K562 (cell line): ENCODE measurements around the gene LIX1L. TPM values are rescaled to one million over a fixed set of nuclear protein-coding genes. Genes with fewer than 3 reads are reported as not detected.
A peak's percentile ranks its signal among the peaks of the same experiment; 100 is the strongest.

Source experiments
- ATF3 ChIP-seq, 2 experiments: fragments of 450-650 bp in 1 of 2; sonication (generic) in 1 of 2; formaldehyde crosslinking in 1 of 2; IDR thresholded peaks in 1 of 2; conservative IDR thresholded peaks in 1 of 2; 2 replicates each; pipeline versions ENCODE4 v1.6.1 to v1.8.1; 2016 to 2023; ENCODE audit warnings: mild to moderate bottlenecking in 2 of 2, moderate library complexity in 2 of 2, inconsistent platforms in 1 of 2, missing genetic modification reagents in 1 of 2
- CBFB ChIP-seq: sonication (generic); formaldehyde crosslinking; IDR thresholded peaks from 2 replicates; pipeline ENCODE4 v1.4.0; 2020; ENCODE audit warnings: mild to moderate bottlenecking, missing genetic modification reagents
- CHD4 ChIP-seq: fragments of 200-600 bp; sonication (generic); IDR thresholded peaks from 3 replicates; pipeline ENCODE4 v1.6.1; 2012; ENCODE audit warnings: low read depth, mild to moderate bottlenecking, mixed read lengths, low read length, inconsistent platforms; ENCODE audit not compliant: insufficient read depth, insufficient replicate concordance, poor library complexity, severe bottlenecking
- FOXP4 ChIP-seq: sonication (generic); formaldehyde crosslinking; IDR thresholded peaks from 2 replicates; pipeline ENCODE4 v1.8.0; 2022; ENCODE audit warnings: mild to moderate bottlenecking, missing genetic modification reagents, borderline replicate concordance
- HMG20A ChIP-seq: fragments of 450-650 bp; formaldehyde crosslinking; conservative IDR thresholded peaks from 2 replicates; pipeline ENCODE4 v1.4.0; 2020; ENCODE audit warnings: mild to moderate bottlenecking, mixed read lengths
- JUN ChIP-seq, 2 experiments: sonication (generic) in 1 of 2; formaldehyde crosslinking in 1 of 2; IDR thresholded peaks; 2 replicates each; pipeline versions ENCODE4 v1.6.1 to v1.8.0; 2012 to 2022; ENCODE audit warnings: borderline replicate concordance in 2 of 2, mild to moderate bottlenecking in 2 of 2, improper control_type of control experiment in 1 of 2, low read depth in 1 of 2, low read length in 1 of 2, missing genetic modification reagents in 1 of 2
- MLLT1 ChIP-seq, 2 experiments: fragments of 450-650 bp; IDR thresholded peaks; 2 replicates each; pipeline ENCODE4 v1.6.1; 2016
- NONO ChIP-seq, 2 experiments: fragments of 200-400 bp in 1 of 2; fragments of 450-650 bp in 1 of 2; formaldehyde crosslinking in 1 of 2; IDR thresholded peaks; 2 replicates each; pipeline ENCODE4 v1.6.1; 2017; ENCODE audit warnings: low read depth in 2 of 2, mild to moderate bottlenecking in 2 of 2, moderate library complexity in 2 of 2, low read length in 1 of 2
- NR1H2 ChIP-seq: sonication (generic); formaldehyde crosslinking; IDR thresholded peaks from 2 replicates; pipeline ENCODE4 v1.4.0; 2020; ENCODE audit warnings: mild to moderate bottlenecking, missing genetic modification reagents
- RHOXF2B ChIP-seq: fragments of 250-450 bp; sonication (Bioruptor Pico); conservative IDR thresholded peaks from 2 replicates; pipeline ENCODE4 v1.5.1; 2021
- SUPT5H ChIP-seq: fragments of 450-650 bp; IDR thresholded peaks from 2 replicates; pipeline ENCODE4 v1.6.1; 2016
- USF1 ChIP-seq: sonication (generic); formaldehyde crosslinking; IDR thresholded peaks from 2 replicates; pipeline ENCODE4 v1.9.0; 2022; ENCODE audit warnings: mild to moderate bottlenecking, missing genetic modification reagents
- ZNF436 ChIP-seq: fragments of 250-450, 450-650 bp; sonication (Bioruptor Pico); formaldehyde crosslinking; IDR thresholded peaks from 2 replicates; pipeline ENCODE4 v1.7.0; 2020; ENCODE audit warnings: mild to moderate bottlenecking
- ZNF444 ChIP-seq: fragments of 250-450 bp; sonication (Bioruptor Pico); IDR thresholded peaks from 2 replicates; pipeline ENCODE4 v1.4.0; 2020; ENCODE audit warnings: mild to moderate bottlenecking, moderate library complexity
- ZNF592 ChIP-seq: fragments of 450-650 bp; IDR thresholded peaks from 2 replicates; pipeline ENCODE4 v1.6.1; 2017; ENCODE audit warnings: antibody characterized with exemption, mild to moderate bottlenecking
- ZNF707 ChIP-seq: fragments of 250-450 bp; sonication (Bioruptor Pico); conservative IDR thresholded peaks from 2 replicates; pipeline ENCODE4 v1.8.0; 2022; ENCODE audit warnings: inconsistent platforms, mild to moderate bottlenecking, moderate library complexity
- polyA plus RNA-seq, 8 experiments: library from polyadenylated mRNA; depleted of rRNA in 4 of 8; stranded (reverse) in 5 of 8; unstranded in 3 of 8; fragments of >200 nt; fragmentation: Nextera tagmentation in 2 of 8; fragmentation: Illumina TruSeq in 1 of 8; extraction: Ambion mirVana in 2 of 8; extraction: Trizol in 1 of 8; gene quantifications; 2 replicates each; pipeline versions ENCODE4 v1.2.1 to v1.2.3, GENCODE V29; 2011 to 2014; ENCODE audit warnings: inconsistent platforms in 1 of 8, missing spikeins in 1 of 8
- total RNA-seq, 7 experiments: library from RNA; depleted of rRNA in 6 of 7; stranded (reverse); fragments of >200 nt in 6 of 7; fragmentation: Illumina TruSeq in 2 of 7; extraction: Trizol in 2 of 7; gene quantifications; 2 replicates each; pipeline versions ENCODE4 v1.2.1 to v1.2.3, GENCODE V29; 2011 to 2021; ENCODE audit warnings: low replicate concordance in 1 of 7

LIX1L gene
- total and polyA plus RNA-seq, 9 of the 15 experiments (the other 6 are each of a cell fraction or from before 2014, with no cell fraction given) = 4.6 to 26.5 (median 12.5) TPM

GRCh38 chr1:145993618-145994390, 36.0 kb upstream of the LIX1L start (continued):
- TF ChIP-seq FOXP4 (CRISPR knock-in tag) (no peak), ZNF707 (no peak), CHD4 (no peak), USF1 (CRISPR knock-in tag) (no peak), RHOXF2B (CRISPR knock-in tag) (no peak), MLLT1 (IDR thresholded peaks at IDR 0.05) (peak; percentile 76 to 90), ZNF592 (0 out of 2 replicates have a peak, but pooled peaks have one; percentile 5), ATF3 (IDR thresholded peaks at IDR 0.05) (no peak), ATF3 (CRISPR knock-in tag; conservative IDR thresholded peaks at IDR 0.05) (no peak; the same call in 1 of the 2 replicates), JUN (IDR thresholded peaks at IDR 0.05; ENCODE audit: borderline replicate concordance, low read depth, low read length) (no peak), JUN (CRISPR knock-in tag; IDR thresholded peaks at IDR 0.05; ENCODE audit: borderline replicate concordance) (no peak), HMG20A (no peak), CBFB (no peak), ZNF444 (CRISPR knock-in tag) (no peak), SUPT5H (peak; percentile 32), NR1H2 (CRISPR knock-in tag) (0 out of 2 replicates have a peak, but pooled peaks have one; percentile 5), ZNF436 (CRISPR knock-in tag) (no peak), NONO (IDR thresholded peaks at IDR 0.05; ENCODE audit: low read depth in 2 of 2, low read length in 1 of 2) (no peak)
